Superior temporal gyrus (tissue), 1 donor: ENCODE measurements around the gene BRSK2.
A peak's percentile ranks its signal among the peaks of the same experiment; 100 is the strongest.
"Not testable (repeated sequence)": the region's sequence is repeated elsewhere in the genome, so short reads cannot be mapped to it uniquely, and the experiment has no call there.

Experiments used
- DNase-seq: peaks from one replicate; pipeline ENCODE4 v3.0.0-alpha.2; 2016; ENCODE audit errors: extremely low spot score

BRSK2 gene

DNA sequence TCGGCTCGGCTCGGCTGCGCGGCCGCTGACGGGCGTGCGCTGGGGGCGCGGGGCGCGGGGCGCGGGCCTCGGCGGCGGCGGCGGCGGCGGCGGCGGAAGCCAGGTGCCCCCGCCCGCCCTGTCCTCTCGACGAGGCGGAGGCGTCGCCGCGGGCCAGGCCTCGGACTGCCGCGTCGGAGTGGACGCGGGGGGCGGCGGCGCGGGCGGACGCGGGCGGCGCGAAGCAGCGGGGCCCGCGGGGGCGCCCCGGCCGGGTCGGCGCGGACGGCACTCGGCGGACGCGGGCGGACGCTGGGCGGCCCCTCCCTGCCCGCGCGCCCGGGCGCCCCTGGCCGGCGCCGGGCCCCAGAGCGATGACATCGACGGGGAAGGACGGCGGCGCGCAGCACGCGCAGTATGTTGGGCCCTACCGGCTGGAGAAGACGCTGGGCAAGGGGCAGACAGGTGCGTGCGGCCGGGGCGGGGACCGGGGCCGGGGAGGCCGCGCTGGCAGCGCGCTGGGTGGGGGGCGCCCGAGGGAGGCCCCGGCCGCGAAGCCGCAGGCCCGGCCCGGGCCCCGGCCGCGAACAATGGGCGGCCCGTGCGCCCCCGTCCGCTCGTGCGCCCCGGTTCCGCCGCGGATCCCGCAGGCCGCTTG, at the start of gene BRSK2:
Gene BRSK2 (plus strand): TSS at position 3 of the 637 bp plus-strand sequence. CDS start 351 bp downstream, at position 354.
- DNase-seq = no peak

- DNase-seq = no peak
Observed at GRCh38 chr11:1340111-1340510, 49.6 kb upstream of the BRSK2 start.

DNA sequence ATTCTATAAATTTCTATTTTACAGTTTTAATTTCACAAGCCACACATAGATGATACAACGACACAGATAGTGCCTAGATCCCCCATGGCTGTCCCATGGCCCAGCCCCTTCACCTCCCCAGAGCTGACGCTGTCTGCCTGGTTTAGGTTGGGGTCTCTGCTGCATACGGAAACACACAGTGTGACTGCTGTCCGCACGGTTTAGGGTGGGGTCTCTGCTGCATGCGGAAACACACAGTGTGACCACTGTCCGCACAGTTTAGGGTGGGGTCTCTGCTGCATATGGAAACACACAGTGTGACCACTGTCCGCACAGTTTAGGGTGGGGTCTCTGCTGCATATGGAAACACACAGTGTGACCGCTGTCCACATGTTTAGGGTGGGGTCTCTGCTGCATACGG, 48.5 kb upstream of the BRSK2 start:
- not testable (repeated sequence) for DNase-seq

GRCh38 chr11:1341928-1342524, 47.7 kb upstream of the BRSK2 start:
- peak; percentile 50 for DNase-seq

GRCh38 chr11:1342946-1343345, 46.8 kb upstream of the BRSK2 start:
- DNase-seq = no peak

DNA sequence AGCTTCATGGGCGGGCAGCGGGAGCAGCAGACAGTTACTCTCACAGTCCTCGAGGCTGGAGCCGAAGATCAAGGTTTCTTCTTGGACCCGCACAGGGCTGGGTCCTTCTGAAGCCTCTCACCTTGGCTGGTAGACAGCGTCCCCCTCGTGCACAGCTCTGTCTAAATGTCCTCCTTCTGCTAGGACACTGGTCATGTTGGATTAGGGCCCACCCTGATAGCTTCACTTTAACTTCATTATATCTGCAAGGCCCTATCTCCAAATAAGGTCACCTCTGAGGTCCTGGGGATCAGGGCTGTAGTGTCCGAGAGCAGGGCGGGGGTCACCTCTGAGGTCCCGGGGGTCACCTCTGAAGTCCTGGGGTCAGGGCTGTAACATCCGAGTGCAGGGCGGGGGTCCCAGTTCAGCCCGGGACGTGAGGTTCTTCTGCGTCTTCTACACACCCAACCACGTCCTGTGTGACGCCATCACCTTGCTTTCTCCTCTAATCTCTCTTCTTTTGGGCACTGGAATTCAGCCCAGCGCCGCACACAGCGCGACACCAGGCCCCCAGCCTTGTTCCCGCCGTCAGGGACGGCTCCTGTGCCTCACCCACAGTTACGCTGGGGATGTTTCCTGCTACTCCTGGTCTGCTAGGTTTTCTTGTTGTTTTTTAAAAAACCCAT, 46.2 kb upstream of the BRSK2 start:
- DNase-seq = no peak

DNA sequence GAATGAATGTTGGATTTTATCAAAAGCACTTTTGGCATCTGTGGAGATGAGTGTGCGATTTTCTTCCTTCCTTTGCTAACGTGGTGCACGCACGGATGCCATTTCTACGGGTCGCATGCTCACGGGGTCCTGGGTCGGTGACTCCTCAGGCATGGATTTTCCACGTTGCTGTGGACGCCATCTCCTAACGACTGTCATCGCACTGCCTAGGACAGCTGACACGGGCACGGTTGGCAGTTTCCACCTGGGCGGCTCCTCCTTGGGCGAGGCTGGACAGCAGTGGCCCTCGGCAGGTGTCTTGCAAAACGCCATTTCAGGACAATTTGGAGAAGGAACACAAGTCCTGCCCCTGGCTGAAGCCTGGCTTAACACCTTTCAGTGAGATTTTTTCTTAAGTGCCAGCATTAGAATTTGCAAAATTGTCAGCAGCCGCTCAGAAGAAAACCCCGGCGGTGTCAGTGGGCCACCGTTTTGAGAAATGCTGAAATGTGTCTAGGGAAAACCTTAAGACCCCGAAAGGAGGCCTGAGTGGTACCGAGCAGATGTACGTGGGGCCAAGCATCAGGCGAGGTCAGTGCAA, 45.6 kb upstream of the BRSK2 start:
- no peak for DNase-seq

DNA sequence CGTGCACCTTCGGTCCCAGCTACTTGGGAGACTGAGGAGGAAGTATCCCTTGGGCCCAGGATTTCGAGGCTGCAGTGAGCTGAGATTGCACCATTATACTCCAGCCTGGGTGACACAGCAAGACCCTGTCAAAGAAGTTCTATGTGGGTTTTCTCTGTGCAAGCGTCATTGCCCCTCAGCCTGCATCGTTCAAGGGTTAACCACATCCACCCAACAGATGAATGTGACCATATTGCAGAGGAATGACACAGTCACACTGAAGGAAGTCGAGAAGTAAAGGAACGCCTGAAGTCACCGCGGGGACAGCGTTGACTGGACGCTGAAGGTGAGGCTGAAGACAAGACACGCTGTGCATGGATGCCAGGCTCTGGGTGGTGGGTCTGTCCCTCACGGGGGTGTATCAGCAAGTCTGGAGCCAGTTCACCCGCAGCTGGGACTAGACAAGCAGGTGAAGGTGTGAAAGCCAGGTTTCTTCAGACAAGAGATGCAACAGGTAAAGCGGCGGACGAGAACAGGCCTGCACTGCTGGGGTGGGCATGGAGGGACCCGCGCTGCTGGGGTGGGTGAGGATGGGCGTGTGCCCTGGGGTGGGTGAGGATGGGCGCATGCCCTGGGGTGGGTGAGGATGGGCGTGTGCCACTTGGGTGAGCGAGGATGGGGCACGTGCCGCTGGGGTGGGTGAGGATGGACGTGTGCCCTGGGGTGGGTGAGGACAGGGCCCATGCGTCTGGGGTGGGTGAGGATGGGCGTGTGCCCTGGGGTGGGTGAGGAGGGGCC, 43.8 kb upstream of the BRSK2 start:
- no peak for DNase-seq

DNA sequence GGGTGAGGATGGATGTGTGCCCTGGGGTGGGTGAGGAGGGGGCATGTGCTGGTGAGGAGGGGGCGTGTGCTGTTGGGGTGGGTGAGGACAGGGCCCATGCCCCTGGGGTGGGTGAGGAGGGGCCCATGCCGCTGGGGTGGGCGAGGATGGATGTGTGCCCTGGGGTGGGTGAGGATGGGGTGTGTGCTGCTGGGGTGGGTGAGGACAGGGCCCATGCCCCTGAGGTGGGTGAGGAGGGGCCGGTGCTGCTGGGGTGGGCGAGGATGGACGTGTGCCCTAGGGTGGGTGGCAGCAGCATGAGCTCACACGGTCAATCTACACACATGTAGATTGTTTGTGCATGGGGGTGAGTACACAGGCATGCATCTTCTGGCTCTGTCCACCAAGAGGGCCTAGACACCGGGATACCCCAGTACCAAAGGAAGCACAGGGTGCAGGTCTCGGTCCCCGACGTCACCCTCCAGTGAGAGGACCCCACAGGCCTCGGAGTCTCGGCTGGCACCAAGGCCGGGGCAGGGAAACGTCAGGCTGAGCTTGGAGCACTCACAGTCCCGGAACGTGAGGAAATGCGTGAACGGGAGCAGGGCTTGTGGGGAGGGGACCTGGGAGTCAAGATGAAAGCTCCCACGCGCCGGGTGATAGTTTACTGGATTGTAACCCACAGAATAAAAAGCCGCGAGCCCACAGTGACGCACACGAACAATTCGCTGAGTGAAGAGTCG, 42.9 kb upstream of the BRSK2 start:
- no peak for DNase-seq

DNA sequence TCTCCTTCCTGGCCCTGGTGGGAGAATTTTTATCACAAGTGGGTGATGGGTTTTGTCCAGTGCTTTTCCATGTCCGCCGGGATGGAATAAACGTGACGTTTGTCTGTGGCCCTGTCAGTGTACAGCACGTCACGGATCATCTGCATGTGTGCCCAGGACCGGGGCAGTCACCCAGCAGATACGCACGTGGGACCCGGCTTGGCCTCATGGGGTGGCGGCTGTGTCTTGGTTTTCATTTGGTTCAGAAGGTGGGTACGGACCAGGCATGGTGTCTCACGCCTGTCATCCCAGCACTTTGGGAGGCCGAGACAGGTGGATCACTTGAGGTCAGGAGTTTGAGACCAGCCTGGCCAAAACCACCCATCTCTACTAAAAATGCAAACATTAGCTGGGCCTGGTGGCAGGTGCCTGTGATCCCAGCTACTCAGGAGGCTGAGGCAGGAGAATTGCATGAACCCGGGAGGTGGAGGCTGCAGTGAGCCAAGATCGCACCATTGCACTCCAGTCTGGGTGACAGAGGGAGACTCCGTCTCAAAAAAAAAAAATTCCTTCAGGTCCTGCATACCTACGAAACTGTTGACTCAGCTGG, 42.2 kb upstream of the BRSK2 start:
- not testable (repeated sequence) for DNase-seq

DNA sequence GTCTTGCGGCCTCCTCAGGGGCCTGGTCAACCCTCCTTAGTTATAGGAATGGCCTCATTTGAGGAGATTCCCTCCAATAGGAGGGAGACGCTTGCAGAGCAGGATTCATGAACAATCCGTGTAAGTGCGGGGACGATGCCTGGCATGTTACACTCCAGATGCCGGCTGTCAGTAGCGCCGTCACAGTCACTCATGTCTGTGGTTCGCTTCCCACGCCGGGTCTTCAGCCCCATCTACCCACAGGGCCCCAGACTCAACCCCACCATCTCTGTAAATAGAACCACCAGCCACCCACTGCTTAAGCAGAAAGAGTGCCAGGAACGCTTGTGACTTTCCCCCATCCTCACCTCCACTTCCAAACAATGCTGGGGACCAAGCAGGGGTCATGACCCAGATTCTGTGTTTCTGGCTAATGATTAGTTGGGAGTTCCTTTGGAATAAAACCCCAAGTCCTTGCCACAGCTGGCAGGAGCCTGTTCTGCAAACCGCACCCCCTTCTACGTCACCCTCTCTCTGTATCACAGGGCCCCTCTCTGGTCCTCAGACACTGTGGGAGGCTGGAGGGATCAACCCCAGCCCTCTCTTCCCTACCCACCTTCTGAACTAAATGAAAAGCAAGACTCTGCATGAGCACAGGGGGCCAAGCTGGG, 41.5 kb upstream of the BRSK2 start:
- no peak for DNase-seq

GRCh38 chr11:1348796-1349326, 40.9 kb upstream of the BRSK2 start:
- DNase-seq = no peak

GRCh38 chr11:1349327-1350041, 40.2 kb upstream of the BRSK2 start:
- no peak for DNase-seq

DNA sequence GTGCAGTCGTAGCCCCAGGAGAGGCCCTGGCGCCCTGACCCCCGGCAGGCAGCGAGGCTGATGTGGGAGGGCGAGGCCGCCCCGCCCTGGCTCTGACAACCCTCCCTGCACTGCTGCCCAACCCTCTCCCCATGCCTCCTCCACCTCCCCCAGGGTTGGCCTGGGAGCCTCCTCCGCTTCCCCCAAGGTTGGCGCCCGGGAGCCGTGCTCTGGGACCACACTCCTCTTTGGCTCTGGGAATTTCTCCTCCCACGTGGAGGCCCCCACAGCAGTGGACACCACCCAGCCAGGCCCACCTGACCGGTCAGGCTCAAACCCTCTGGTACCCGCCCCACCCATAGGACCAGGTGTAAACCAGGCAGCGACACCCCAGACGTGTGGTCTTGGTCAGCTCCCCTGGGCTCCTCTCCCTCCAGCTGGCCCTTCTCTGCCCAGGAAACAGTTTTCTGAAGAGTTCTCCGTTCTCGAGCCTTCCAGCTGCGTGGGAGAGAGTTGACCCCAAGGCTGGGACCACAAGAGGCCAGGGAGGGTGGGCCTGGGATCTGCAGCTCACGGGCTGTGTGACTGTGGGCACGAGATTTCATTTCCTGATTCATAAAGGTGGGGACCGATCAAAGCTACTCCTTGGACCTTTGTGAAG, 39.5 kb upstream of the BRSK2 start:
- DNase-seq = no peak

- no peak for DNase-seq
Observed at GRCh38 chr11:1351278-1351937, 38.3 kb upstream of the BRSK2 start.

GRCh38 chr11:1352696-1353382, 36.9 kb upstream of the BRSK2 start:
- no peak for DNase-seq

DNA sequence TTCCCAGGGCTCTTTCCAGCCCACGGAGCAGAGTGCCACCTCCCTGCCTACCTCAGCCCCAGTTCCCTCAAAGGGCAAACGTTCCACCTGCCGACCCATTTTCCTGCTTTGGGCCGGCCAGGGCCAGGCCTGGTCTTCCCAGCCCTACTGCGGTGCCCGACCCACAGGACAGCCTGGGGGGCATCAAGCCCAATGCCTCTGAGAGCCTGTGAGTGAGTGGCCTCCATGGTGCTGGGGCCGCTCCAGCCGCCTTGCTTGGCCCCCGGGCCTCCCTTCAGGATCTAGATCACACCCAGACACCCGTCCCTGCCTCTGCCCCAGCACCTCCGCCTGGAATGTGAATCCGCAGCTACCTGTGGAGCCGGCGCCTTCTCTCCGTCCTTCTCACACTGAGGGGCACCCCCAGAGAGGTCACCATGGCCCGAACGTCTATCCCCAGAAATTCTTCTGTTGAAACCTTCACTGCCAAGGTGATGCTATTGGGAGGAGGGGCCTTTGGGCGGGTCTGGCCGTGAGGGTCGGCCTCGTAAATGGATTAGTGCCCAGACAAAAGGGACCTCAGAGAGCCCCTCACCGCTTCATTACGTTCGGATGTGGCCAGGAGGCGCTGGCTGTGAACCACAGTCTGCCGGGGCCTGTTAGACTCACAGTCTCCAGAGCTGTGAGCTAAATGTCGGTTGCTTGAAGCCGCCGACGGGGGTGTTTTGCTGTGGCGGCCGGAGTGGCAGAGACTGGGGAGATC, 36.2 kb upstream of the BRSK2 start:
- no peak for DNase-seq
